ENCODE results near the gene CEP78.

DNA sequence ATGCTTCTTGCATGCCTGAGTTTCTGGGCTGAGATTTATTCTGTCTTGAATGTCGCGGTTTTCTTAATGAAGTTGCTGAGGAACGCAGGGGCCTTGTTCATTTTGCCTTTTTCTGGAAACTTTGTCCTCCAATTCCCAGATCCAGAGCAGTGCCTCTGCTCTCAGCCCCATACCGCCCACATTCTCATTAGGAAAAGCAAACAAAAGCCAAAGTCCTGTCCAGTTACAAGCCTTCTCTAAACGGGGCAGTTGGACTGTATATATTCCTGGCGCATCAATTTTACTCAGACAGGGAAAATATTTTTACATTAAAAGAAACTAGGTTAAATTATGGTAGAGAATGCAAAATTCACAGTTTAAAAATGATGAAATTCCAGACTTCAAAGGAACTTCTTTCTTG is 59.9 kb downstream of the CEP78 start:
- TF ChIP-seq, protein P1, sequence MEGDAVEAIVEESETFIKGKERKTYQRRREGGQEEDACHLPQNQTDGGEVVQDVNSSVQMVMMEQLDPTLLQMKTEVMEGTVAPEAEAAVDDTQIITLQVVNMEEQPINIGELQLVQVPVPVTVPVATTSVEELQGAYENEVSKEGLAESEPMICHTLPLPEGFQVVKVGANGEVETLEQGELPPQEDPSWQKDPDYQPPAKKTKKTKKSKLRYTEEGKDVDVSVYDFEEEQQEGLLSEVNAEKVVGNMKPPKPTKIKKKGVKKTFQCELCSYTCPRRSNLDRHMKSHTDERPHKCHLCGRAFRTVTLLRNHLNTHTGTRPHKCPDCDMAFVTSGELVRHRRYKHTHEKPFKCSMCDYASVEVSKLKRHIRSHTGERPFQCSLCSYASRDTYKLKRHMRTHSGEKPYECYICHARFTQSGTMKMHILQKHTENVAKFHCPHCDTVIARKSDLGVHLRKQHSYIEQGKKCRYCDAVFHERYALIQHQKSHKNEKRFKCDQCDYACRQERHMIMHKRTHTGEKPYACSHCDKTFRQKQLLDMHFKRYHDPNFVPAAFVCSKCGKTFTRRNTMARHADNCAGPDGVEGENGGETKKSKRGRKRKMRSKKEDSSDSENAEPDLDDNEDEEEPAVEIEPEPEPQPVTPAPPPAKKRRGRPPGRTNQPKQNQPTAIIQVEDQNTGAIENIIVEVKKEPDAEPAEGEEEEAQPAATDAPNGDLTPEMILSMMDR (IDR thresholded peaks at IDR 0.05): no peak
- TF ChIP-seq POLR2A (IDR thresholded peaks at IDR 0.05): no peak
